Fibroblast of skin of right quadriceps (primary cell): ENCODE data around the gene IMPACT.

ENCODE experiments used
- DNase-seq: peaks from one replicate; pipeline ENCODE4 v3.0.0-alpha.2; 2013

The IMPACT gene

DNA sequence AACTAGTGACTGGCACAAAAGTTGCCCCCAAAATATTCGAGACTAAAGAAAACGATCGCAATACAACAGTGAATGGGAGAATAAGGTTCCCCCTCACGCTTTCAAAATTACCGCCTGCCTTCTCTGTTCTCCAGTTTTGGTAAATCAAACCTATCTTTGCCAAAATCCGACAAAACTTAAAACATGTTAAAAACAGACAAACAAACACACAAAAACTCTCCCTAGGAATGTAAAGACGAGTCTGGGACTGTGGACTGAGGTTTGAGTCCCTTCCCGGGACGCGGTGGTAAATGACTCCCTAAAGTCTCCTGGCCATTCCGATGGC lies 435 bp upstream of the IMPACT start:
- DNase-seq: no peak

GRCh38 chr18:24427484-24427883 lies 1.0 kb downstream of the IMPACT start:
- no peak for DNase-seq

GRCh38 chr18:24428709-24429108 lies 2.2 kb downstream of the IMPACT start:
- no peak for DNase-seq

DNA sequence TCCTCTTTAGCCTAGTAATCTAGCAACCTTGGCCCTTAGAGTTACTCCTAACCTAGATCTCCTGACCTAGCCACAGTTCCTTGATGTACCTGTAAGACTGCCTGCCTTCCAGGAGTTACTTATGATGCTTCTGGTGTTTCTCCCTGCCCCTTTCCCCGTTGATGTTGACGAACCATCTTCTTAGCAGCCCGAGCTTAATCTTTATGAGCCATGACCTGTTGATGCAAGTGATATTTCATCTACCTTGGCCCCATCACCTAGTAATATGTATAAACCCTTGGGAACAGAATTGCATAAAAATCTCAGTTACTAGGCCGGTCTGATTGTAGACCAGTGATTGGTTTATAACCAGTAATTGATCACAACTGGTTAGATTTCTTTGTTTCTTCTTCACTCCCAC lies 2.7 kb downstream of the IMPACT start:
- DNase-seq: no peak

DNA sequence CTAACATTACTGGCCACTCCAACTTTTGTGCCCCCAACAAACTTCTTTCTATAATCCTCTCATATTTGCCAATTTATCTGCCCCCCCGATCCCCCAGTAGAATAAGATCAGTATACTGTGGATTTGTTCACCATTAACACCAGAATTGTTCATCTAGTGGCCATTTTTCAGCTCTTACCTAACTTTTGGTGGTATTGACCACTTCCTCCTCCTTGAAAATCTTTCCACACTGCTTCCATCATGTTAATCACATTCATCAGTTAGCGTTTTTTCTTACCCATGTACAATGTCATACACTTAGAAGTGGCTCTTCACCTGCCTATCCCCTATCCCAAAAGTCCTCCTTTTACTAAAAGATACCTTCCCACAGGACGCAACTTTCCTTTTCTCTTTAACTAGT lies 6.1 kb downstream of the IMPACT start:
- no peak for DNase-seq

GRCh38 chr18:24436939-24437338 lies 10.5 kb downstream of the IMPACT start:
- DNase-seq: no peak

DNA sequence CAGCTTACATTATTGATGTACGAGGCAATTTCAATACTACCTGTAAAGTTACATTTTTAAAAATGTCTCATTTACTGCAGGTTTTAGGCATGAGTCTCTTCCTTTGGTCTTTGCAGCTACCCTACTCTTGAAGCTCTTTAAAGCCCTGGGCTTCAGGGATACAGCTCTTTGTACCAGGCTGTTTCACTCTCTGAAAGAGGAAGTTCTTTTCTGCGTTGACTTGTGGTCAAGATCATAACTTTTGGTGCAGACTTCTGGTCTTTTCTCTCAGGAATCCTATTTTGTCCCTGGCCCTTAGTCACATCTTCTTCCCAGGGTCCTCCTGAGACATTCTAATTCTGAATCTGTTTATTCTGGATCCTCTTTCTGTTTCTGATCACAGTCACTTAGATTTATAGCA lies 17.4 kb downstream of the IMPACT start:
- DNase-seq: no peak

DNA sequence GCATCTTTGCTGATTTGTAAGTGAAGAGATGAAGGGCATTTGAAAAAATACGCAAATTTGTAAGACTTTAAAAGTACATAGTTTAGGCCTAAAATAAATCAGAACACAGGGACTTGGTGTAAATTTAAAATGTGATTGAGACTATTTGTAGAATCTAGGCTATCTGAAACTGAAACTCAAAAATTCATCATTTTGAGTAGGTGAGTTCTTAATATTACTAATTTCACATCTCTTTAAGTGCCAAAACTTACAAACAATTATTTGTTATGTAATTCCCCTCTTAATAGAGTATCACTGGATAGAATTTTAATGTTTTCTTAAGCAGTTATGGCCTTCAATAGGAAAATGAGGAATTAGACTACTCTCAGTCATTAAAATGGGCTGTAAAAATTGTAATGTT lies 20.0 kb downstream of the IMPACT start:
- DNase-seq: no peak

DNA sequence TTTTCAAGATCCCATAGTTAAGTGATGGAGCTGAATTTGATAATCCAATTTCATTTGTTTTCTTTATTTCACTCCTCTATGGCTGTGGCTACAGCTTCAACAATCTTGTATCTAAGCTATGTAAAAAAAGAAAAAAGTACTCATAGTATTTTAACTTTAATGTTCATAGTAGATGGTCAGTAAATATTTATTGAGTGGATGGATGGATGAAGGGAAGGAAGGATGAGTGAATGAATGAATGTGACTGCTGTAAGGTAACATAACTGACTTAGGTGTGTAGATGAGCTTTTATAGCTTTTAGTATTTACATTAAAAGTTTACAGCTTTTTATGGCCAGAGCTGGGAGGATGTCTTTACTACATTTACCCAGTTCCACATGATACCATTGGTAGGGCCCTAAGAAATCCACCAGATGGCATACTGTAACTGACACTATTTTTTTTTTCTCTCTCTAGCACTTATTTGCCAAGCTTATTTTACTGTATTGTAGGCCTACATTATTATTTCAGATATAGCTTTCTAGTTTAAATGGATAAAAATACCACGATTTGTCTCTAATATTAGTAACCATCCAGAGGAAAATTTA lies 20.6 kb downstream of the IMPACT start:
- no peak for DNase-seq

GRCh38 chr18:24447961-24448360 lies 21.5 kb downstream of the IMPACT start:
- no peak for DNase-seq

DNA sequence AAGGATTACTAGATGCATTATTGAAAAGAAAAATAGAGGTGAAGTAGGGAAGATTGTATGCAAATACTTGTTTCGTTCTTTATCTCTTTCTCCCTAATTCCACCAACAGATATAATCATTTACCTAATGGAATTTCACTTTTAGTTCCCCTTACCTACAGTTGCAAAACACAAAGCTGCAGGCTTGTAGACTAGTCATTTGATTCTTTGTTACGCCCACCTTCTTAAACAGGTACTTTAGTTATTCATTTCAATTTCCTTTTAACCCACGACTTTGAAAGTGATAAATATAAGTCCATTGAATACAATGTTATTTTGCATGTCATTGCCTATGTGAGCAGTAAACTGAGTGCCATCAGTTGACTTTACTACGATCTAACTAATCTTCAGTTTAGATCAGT lies 30.1 kb downstream of the IMPACT start:
- DNase-seq: no peak

- no peak for DNase-seq
These were observed 33.3 kb downstream of the IMPACT start for GRCh38 chr18:24459772-24460171.

- no peak for DNase-seq
These were observed 33.9 kb downstream of the IMPACT start, which contains the start of gene HRH4 for GRCh38 chr18:24460388-24460787. Gene HRH4 (plus strand): TSS chr18:24460637. CDS start chr18:24460729, 92 bp downstream.

- DNase-seq: no peak
These were observed 35.5 kb downstream of the IMPACT start for GRCh38 chr18:24461996-24462395.

DNA sequence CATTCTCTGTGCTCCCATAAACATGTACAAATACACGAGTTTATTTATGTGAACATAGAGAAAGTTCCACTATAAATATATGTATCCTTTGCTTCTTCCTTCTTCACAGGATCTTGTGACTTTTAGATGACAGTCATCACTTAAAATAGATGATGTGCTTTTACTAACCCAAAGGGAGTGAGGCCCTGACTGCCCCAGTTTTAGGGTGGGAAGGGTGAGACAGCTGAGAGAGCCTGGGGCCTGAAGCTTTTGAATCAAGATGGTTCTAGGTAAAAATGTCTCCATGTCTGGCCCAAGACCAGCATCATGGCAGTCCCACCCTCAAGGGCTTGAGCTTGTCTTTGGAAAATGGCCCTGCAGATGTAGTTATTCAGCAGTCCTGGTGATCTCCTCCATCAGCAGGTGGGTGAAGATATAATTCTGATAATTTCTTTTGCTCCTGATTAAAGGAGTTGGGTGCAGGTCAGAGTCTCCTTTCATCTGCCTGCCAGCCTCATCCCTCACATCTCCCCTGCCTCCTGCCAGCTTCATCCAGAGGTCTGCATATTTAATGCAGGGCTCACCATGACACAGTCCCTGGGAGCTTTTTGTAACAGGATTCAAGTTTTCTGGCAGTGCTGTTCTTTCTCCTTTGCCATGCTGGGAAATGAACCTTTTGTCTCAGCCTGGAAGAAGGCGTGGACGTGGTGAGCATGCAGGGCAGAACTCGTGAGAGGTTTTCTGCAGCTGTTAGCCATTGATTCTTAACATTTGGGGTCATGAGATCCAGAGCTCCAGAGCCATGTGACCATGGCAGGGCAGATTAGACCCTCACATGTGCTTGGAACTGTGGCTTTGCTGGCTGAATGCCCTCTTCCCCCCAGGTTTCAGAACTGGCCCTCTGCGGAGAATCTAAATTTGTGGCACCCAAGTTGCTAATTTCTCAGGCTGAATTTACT lies 36.6 kb downstream of the IMPACT start:
- DNase-seq: no peak

DNA sequence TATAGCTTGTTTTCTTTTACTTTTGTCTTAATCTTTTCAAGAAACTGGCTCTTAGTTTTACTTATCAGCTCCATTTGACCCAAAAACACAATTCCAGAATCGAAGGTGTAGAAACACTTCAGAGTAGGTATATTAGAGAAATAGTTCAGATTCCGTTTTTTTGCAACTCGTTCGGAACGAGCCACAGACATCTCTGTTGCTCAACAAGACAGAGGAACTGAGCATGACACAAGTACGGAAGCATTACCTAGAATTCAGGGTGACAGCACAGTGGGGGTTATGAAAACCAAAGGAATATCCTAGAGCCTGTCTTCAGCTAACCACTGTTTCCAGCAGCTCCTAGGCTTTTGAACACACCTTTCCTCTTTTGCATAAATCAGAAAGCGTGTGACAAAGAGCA lies 39.0 kb downstream of the IMPACT start:
- no peak for DNase-seq

DNA sequence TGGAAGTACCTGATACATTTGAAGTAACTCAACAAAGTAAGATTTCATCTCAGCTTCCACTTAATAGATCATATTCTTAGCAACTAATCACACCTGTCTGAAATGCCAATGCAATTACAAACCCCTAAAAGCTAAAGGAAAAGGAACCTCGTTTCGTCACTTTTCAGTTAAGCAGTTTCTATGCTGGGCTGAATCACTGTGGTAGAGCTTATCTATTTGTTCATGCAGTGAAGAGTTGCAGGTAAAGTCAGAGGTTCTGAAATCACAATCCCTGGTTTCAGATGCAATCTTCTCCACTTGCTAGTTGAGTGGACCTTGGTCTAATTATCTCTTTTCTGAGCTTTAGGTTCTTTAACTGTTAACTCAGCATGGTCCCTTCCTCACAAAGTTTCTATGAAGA lies 40.3 kb downstream of the IMPACT start:
- DNase-seq: no peak

DNA sequence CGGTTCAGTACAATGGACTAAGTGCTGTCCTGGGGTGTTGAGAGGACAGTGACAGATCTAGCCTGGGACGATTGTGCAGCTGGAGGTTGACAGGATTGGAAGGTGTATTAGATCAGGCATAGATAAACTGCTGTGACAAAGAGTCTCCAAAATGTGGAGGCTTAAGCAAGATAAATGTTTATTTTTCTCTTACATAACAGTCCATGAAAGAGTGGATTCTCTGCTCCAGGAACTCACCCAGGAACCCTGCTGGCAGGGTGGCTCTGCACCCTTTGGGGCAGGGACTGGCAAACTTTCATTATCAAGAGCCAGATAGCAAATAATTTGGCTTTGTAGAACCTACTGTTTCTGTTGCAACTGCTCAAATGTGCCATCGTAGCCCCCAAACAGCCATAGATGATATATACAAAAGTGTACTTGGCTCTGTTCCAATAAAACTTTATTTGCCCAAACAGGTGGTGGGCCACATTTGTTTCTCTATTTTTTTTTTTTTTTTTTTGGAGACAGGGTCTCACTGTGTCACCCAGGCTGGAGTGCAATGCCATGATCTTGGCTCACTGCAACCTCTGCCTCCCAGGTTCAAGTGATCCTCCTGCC lies 43.6 kb downstream of the IMPACT start:
- no peak for DNase-seq

DNA sequence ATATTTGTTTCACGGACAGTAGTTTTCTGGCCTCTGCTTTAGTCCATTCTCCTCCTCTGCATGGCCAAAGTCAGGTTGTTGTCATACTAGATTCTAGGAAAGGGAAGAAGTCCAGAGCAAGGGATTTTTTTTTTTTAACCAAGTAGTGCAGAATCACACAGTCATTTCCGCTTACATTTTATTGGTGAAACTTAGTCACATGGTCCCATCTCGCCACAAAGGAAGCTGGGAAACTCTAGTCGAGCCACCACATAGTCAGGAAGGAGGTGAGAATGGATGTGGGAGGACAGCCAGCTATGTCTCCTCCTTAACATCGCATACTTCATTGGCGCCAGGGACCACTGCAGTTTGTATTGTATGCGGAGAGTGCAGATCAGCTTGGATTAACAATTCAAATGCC lies 44.3 kb downstream of the IMPACT start:
- no peak for DNase-seq

GRCh38 chr18:24472591-24472990 lies 46.1 kb downstream of the IMPACT start:
- no peak for DNase-seq

- DNase-seq: no peak
These were observed 47.9 kb downstream of the IMPACT start for GRCh38 chr18:24474406-24474805.

- DNase-seq: no peak
These were observed 49.6 kb downstream of the IMPACT start for GRCh38 chr18:24475926-24476589.

DNA sequence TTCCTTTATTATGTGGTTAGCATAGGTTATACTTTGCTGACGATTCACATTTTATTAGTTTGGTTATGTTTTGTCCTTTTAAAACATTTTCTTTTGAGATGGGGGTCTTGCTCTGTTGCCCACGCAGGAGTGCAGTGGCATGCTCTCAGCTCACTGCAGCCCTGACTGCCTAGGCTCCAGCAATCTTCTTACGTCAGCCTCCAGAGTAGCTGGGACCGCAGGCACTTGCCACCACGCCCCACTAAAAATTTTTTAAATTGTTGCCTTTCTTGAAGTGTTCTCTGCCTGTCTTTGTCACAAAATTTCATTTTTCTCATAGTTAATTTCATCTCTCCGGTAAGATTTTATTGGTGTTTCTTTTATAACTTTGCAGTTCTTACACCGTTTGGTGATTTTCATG lies 52.9 kb downstream of the IMPACT start:
- no peak for DNase-seq

- no peak for DNase-seq
These were observed 56.4 kb downstream of the IMPACT start for GRCh38 chr18:24482821-24483220.
